Measurements from ENCODE around the gene C1QA.

DNA sequence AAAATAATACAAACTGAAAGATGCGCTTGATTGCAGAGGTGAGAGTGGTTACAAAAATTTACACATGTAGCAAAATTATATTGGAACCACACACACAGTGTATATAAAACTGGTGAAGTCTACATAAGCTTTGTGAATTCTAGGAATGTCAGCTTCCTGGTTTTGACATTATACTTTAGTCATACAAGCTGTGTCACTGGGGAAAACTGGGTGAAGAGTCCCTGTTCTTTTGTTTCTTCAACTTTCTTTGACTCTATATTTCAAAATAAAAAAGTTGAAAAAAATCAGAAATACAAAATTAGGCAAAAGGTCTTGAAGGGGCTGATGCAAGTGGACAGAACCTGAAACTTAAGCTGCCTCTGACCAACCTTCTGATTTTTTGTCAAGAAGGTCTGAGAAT is 10.0 kb downstream of the C1QA start:
- TF ChIP-seq, protein P1, sequence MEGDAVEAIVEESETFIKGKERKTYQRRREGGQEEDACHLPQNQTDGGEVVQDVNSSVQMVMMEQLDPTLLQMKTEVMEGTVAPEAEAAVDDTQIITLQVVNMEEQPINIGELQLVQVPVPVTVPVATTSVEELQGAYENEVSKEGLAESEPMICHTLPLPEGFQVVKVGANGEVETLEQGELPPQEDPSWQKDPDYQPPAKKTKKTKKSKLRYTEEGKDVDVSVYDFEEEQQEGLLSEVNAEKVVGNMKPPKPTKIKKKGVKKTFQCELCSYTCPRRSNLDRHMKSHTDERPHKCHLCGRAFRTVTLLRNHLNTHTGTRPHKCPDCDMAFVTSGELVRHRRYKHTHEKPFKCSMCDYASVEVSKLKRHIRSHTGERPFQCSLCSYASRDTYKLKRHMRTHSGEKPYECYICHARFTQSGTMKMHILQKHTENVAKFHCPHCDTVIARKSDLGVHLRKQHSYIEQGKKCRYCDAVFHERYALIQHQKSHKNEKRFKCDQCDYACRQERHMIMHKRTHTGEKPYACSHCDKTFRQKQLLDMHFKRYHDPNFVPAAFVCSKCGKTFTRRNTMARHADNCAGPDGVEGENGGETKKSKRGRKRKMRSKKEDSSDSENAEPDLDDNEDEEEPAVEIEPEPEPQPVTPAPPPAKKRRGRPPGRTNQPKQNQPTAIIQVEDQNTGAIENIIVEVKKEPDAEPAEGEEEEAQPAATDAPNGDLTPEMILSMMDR (conservative IDR thresholded peaks at IDR 0.05; ENCODE audit: low read depth, low read length): no peak
- no peak for TF ChIP-seq EZH2 (IDR thresholded peaks at IDR 0.05; ENCODE audit: borderline replicate concordance, low read depth, low read length, poor library complexity, severe bottlenecking)

All from A673 (cell line).